Naive thymus-derived CD4-positive, alpha-beta T cell (primary cell): Measurements from ENCODE around the gene LTB4R. TPM values are rescaled to one million over a fixed set of nuclear protein-coding genes. Genes with fewer than 3 reads are reported as not detected.

Experiments used
- ATAC-seq: fragments of 150-1000 bp; cut with Tn5 transposase; 2 replicates; pipeline ENCODE4 v1.10.0; 2021; ENCODE audit warnings: mild to moderate bottlenecking, moderate library complexity
- CTCF ChIA-PET: fragments of 350-600 bp; sonication (Branson Sonifier 250); formaldehyde crosslinking; loops from one replicate; lab custom pipeline; 2021; ENCODE audit warnings: antibody characterized with exemption; lab: Charles Lee
- POLR2A ChIA-PET: fragments of 350-600 bp; sonication (Branson Sonifier 250); formaldehyde crosslinking; loops from one replicate; lab custom pipeline; 2021; ENCODE audit warnings: antibody characterized with exemption, inconsistent platforms; lab: Charles Lee
- DNase-seq, 9 donors: peaks; one replicate each; pipeline versions ENCODE4 v3.0.0 to v3.0.0-alpha.2; 2020 to 2022; ENCODE audit warnings: mixed read lengths in 1 of 9
- H3K27ac ChIP-seq: one replicate; pipeline ENCODE4 v1.7.0; 2013; ENCODE audit warnings: mild to moderate bottlenecking, low read depth, low read length, moderate library complexity
- H3K27me3 ChIP-seq, 2 donors: one replicate each; pipeline ENCODE4 v1.7.0; 2013; ENCODE audit warnings: low read length in 2 of 2, mild to moderate bottlenecking in 2 of 2, moderate library complexity in 2 of 2; ENCODE audit not compliant: control insufficient read depth in 2 of 2, insufficient read depth in 2 of 2
- H3K36me3 ChIP-seq, 3 experiments: 1 replicate in 2 of 3; 2 replicates in 1 of 3; pipeline ENCODE4 v1.7.0; 2013; ENCODE audit warnings: low read length in 3 of 3, mild to moderate bottlenecking in 3 of 3, moderate library complexity in 1 of 3; ENCODE audit not compliant: insufficient read depth in 3 of 3, control insufficient read depth in 2 of 3
- H3K4me1 ChIP-seq, 2 donors: one replicate each; pipeline ENCODE4 v1.7.0; 2013; ENCODE audit warnings: low read length in 2 of 2, mild to moderate bottlenecking in 2 of 2, moderate library complexity in 1 of 2; ENCODE audit not compliant: control insufficient read depth in 2 of 2, insufficient read depth in 2 of 2
- H3K4me3 ChIP-seq: 2 replicates; pipeline ENCODE4 v1.7.0; 2013; ENCODE audit warnings: mild to moderate bottlenecking, low read length
- H3K9me3 ChIP-seq, 3 experiments: 1 replicate in 2 of 3; 2 replicates in 1 of 3; pipeline ENCODE4 v1.7.0; 2013; ENCODE audit warnings: low read length in 3 of 3; ENCODE audit not compliant: control insufficient read depth in 2 of 3
- H3K27ac Mint-ChIP-seq, 9 donors: one replicate each; pipeline ENCODE4 v1.8.0; 2020 to 2022; ENCODE audit warnings: mixed read lengths in 9 of 9, mild to moderate bottlenecking in 8 of 9, moderate library complexity in 5 of 9, inconsistent platforms in 2 of 9
- H3K27me3 Mint-ChIP-seq, 5 donors: one replicate each; pipeline ENCODE4 v1.8.0; 2021 to 2022; ENCODE audit warnings: mixed read lengths in 5 of 5, mild to moderate bottlenecking in 1 of 5
- H3K36me3 Mint-ChIP-seq, 5 donors: one replicate each; pipeline ENCODE4 v1.8.0; 2020 to 2022; ENCODE audit warnings: mixed read lengths in 5 of 5, mild to moderate bottlenecking in 3 of 5, inconsistent platforms in 1 of 5
- H3K4me1 Mint-ChIP-seq, 7 donors: one replicate each; pipeline ENCODE4 v1.8.0; 2020 to 2022; ENCODE audit warnings: mixed read lengths in 7 of 7, mild to moderate bottlenecking in 3 of 7, inconsistent platforms in 1 of 7
- H3K4me3 Mint-ChIP-seq, 10 donors: one replicate each; pipeline ENCODE4 v1.8.0; 2020 to 2022; ENCODE audit warnings: mild to moderate bottlenecking in 10 of 10, mixed read lengths in 10 of 10, moderate library complexity in 6 of 10, inconsistent platforms in 2 of 10
- H3K9me3 Mint-ChIP-seq, 11 donors: one replicate each; pipeline ENCODE4 v1.8.0; 2020 to 2022; ENCODE audit warnings: mixed read lengths in 11 of 11, mild to moderate bottlenecking in 4 of 11, inconsistent platforms in 1 of 11, moderate library complexity in 1 of 11
- intact Hi-C, 2 donors: fragments of 100-400 bp; cut with micrococcal nuclease; formaldehyde crosslinking; loops; one replicate each; pipeline ENCODE4 v1.15.1; 2023
- polyA plus RNA-seq, 2 donors: library from polyadenylated mRNA; unstranded; fragments of 300-500 nt; fragmentation: Illumina TruSeq; gene quantifications; one replicate each; pipeline ENCODE4 v1.2.3, GENCODE V29; 2021
- total RNA-seq, 6 experiments: library from RNA in 5 of 6; stranded (reverse) in 5 of 6; gene quantifications; 1 replicate in 5 of 6; 2 replicates in 1 of 6; pipeline ENCODE4 v1.2.3 and lab custom pipeline; 2021 to 2026

Gene LTB4R
- total and polyA plus RNA-seq, 7 experiments from 2014 or later = 9.1 to 28.8 (median 14.2) TPM

DNA sequence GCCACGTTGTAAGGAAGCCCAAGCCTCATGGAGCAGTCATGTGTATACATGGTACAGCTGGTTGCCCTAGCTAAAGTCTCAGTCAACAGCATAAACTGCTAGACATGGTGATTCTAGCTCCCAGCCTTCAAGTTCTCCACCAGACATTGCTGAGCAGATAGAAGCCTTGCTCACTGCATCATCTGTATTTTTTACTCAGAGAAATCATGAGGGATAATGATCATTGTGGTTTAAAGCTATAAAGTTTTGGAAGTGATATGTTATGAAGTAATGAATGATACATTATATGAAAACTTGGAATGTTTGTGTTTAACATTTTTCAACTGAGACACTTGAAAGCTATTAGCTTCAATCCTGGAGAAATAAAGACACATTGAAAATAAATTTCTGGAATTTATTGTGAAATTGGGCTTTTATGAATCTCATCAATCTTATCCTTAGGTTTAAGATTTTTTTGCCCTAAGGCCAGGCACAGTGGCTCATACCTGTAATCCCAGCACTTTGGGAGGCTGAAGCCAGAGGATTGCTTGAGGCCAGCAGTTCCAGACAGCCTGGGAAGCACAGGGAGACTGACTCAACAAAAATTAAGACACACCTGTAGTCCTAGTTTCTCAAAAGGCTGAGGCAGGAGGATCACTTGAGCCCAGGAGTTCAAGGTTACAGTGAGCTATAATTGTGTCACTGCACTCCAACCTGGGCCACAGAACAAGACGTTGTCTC, 51.1 kb downstream of the LTB4R start:
- Mint-ChIP-seq H3K9me3 (peaks cover 0 to 12% (median 5%) of the 10 kb centered on the region in 11 donors), H3K27me3 (peaks cover 37 to 70% (median 46%) of the 10 kb centered on the region in 5 donors), H3K4me3 (no peak overlapping the region), H3K27ac (no peak overlapping the region), H3K4me1 (peaks cover 18 to 21% (median 20%) of the 10 kb centered on the region in 7 donors), H3K36me3 (peaks cover 0 to 5% (median 0%) of the 10 kb centered on the region in 5 donors)
- H3K27ac ChIP-seq = no peak overlapping the region
- ChIA-PET POLR2A (interaction anchor here (1.6 to 2.0 kb wide), 2 partner anchors 68 to 74 kb away, joined by 5 to 7 read pairs; partner anchors contain the start of gene KHNYN), CTCF (interaction anchor here (1.3 kb wide), 2 partner anchors 68 to 69 kb away, joined by 3 to 5 read pairs; partner anchors contain the start of gene KHNYN)
- no peak overlapping the region for H3K4me3 ChIP-seq
- DNase-seq = no peak
- intact Hi-C loops = no loop called here
- H3K27me3 ChIP-seq = peaks cover 10 to 19% of the 10 kb centered on the region in 2 donors
- no peaks in the 10 kb centered on the region for H3K36me3 ChIP-seq
- H3K4me1 ChIP-seq = peaks cover 12 to 18% of the 10 kb centered on the region in 2 donors
- ATAC-seq = no peak
- H3K9me3 ChIP-seq = peaks cover 0 to 7% (median 0%) of the 10 kb centered on the region in 3 experiments

GRCh38 chr14:24363401-24363800, 52.1 kb downstream of the LTB4R start:
- POLR2A ChIA-PET = no interaction called here
- H3K4me3 ChIP-seq = no peak overlapping the region
- Mint-ChIP-seq H3K27me3 (peaks cover 42 to 71% (median 51%) of the 10 kb centered on the region in 5 donors), H3K36me3 (peaks cover 0 to 5% (median 0%) of the 10 kb centered on the region in 5 donors), H3K4me1 (peaks cover 22 to 30% (median 25%) of the 10 kb centered on the region in 7 donors), H3K27ac (no peak overlapping the region), H3K9me3 (peaks cover 0 to 12% (median 5%) of the 10 kb centered on the region in 11 donors), H3K4me3 (no peak overlapping the region)
- ATAC-seq (no peak), DNase-seq (no peak)
- peaks cover 12 to 26% of the 10 kb centered on the region in 2 donors for H3K4me1 ChIP-seq
- peaks cover 0 to 7% (median 0%) of the 10 kb centered on the region in 3 experiments for H3K9me3 ChIP-seq
- H3K36me3 ChIP-seq = no peaks in the 10 kb centered on the region
- CTCF ChIA-PET = interaction anchor here (0.9 to 1.3 kb wide), 2 partner anchors 22 to 68 kb away, joined by 3 to 5 read pairs; no protein-coding TSS in a partner anchor
- no peak overlapping the region for H3K27ac ChIP-seq
- intact Hi-C loops = no loop called here
- peaks cover 10 to 23% of the 10 kb centered on the region in 2 donors for H3K27me3 ChIP-seq

GRCh38 chr14:24364841-24365240, 53.5 kb downstream of the LTB4R start:
- peak overlapping the region in 1 of 10 donors; percentile 21 for H3K4me3 Mint-ChIP-seq
- Histone ChIP-seq H3K4me3 (no peak overlapping the region), H3K9me3 (peaks cover 0 to 5% (median 0%) of the 10 kb centered on the region in 3 experiments), H3K27ac (no peak overlapping the region), H3K27me3 (peaks cover 10 to 23% of the 10 kb centered on the region in 2 donors), H3K36me3 (no peaks in the 10 kb centered on the region), H3K4me1 (peaks cover 12 to 26% of the 10 kb centered on the region in 2 donors)
- ChIA-PET CTCF (interaction anchor here (0.8 to 2.3 kb wide), 2 partner anchors 33 to 67 kb away, joined by 3 to 19 read pairs; no protein-coding TSS in a partner anchor), POLR2A (interaction anchor here (2.1 kb wide), 1 partner anchor 66 kb away, joined by 27 read pairs; the partner anchor contains the start of genes CBLN3 and KHNYN)
- peaks cover 0 to 5% (median 0%) of the 10 kb centered on the region in 5 donors for H3K36me3 Mint-ChIP-seq
- H3K9me3 Mint-ChIP-seq = peaks cover 0 to 10% (median 4%) of the 10 kb centered on the region in 11 donors
- ATAC-seq (no peak), DNase-seq (no peak)
- intact Hi-C loops = loop anchor here (1.0 to 5.0 kb wide), 3 partner anchors 47 to 71 kb away; no protein-coding TSS in a partner anchor
- no peak overlapping the region for H3K27ac Mint-ChIP-seq
- H3K4me1 Mint-ChIP-seq = peaks cover 23 to 36% (median 29%) of the 10 kb centered on the region in 7 donors
- peaks cover 42 to 73% (median 56%) of the 10 kb centered on the region in 5 donors for H3K27me3 Mint-ChIP-seq

GRCh38 chr14:24365600-24366412, 54.5 kb downstream of the LTB4R start:
- Histone ChIP-seq H3K27me3 (peaks cover 10 to 23% of the 10 kb centered on the region in 2 donors), H3K27ac (no peak overlapping the region), H3K36me3 (no peaks in the 10 kb centered on the region), H3K4me1 (peaks cover 12 to 26% of the 10 kb centered on the region in 2 donors), H3K4me3 (no peak overlapping the region), H3K9me3 (no peaks in the 10 kb centered on the region)
- Mint-ChIP-seq H3K36me3 (peaks cover 0 to under 1% (median 0%) of the 10 kb centered on the region in 5 donors), H3K27ac (peak overlapping the region in 3 of 9 donors; percentile 12 to 48 (median 19)), H3K4me3 (peak overlapping the region; percentile 50 to 85 (median 82)), H3K27me3 (peaks cover 37 to 67% (median 52%) of the 10 kb centered on the region in 5 donors), H3K9me3 (peaks cover 0 to 2% (median 0%) of the 10 kb centered on the region in 11 donors), H3K4me1 (peaks cover 23 to 36% (median 29%) of the 10 kb centered on the region in 7 donors)
- ATAC-seq (peak; percentile 81), DNase-seq (peak; percentile 25 to 56 (median 38))
- CTCF ChIA-PET = interaction anchor here (0.6 to 2.3 kb wide), 6 partner anchors 34 to 1116 kb away, joined by 3 to 19 read pairs (median 3); no protein-coding TSS in a partner anchor
- intact Hi-C loops = loop anchor here (1.0 to 5.0 kb wide), 5 partner anchors 25 to 70 kb away; no protein-coding TSS in a partner anchor
- POLR2A ChIA-PET = interaction anchor here (0.5 to 2.1 kb wide), 5 partner anchors 26 to 76 kb away, joined by 3 to 27 read pairs (median 3); partner anchors contain the start of genes ADCY4, CBLN3 and KHNYN

DNA sequence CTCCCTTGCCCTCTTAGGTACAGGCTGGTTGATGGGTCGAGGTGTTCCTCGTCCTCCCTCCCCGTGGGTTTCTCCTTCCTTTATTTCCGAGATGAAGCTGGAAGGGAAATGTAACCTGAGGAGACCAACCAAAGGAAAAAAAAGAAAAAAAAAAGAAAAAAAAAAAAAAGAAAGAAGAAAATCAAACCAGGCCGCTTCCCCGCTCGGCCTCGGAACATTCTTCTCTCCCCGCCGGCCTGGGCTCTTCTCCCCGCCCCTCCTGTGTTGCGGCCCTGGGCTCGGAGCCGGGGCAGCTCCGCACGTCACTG, 55.1 kb downstream of the LTB4R start:
- H3K27me3 ChIP-seq = peaks cover 10 to 23% of the 10 kb centered on the region in 2 donors
- peaks cover 0 to 2% (median 0%) of the 10 kb centered on the region in 11 donors for H3K9me3 Mint-ChIP-seq
- CTCF ChIA-PET = interaction anchor here (0.7 to 2.3 kb wide), 4 partner anchors 53 to 1117 kb away, joined by 3 to 19 read pairs (median 3); no protein-coding TSS in a partner anchor
- H3K36me3 Mint-ChIP-seq = no peaks in the 10 kb centered on the region
- DNase-seq = peak in 2 of 9 donors; percentile 8 to 23
- no peaks in the 10 kb centered on the region for H3K9me3 ChIP-seq
- no peak overlapping the region for H3K27ac Mint-ChIP-seq
- H3K4me1 Mint-ChIP-seq = peaks cover 23 to 36% (median 29%) of the 10 kb centered on the region in 7 donors
- H3K36me3 ChIP-seq = no peaks in the 10 kb centered on the region
- intact Hi-C loops = loop anchor here in 1 of 2 donors (2.0 to 5.0 kb wide), 3 partner anchors 26 to 46 kb away; no protein-coding TSS in a partner anchor
- peak overlapping the region in 9 of 10 donors; percentile 14 to 84 (median 81) for H3K4me3 Mint-ChIP-seq
- no peak overlapping the region for H3K27ac ChIP-seq
- ATAC-seq = no peak
- peak overlapping the region; percentile 43 for H3K4me3 ChIP-seq
- H3K27me3 Mint-ChIP-seq = peaks cover 38 to 70% (median 49%) of the 10 kb centered on the region in 5 donors
- POLR2A ChIA-PET = interaction anchor here (0.5 to 2.1 kb wide), 4 partner anchors 31 to 64 kb away, joined by 3 to 27 read pairs (median 5); partner anchors contain the start of genes ADCY4, CBLN3 and KHNYN
- H3K4me1 ChIP-seq = peaks cover 12 to 26% of the 10 kb centered on the region in 2 donors
